HCT116 (cell line): ENCODE results near the gene PELI3. TPM values are rescaled to one million over a fixed set of nuclear protein-coding genes. Genes with fewer than 3 reads are reported as not detected.

Source experiments
- ATAC-seq: fragments of 200-7000 bp; cut with Tn5 transposase; 2 replicates; pipeline ENCODE4 v1.9.1; 2020; ENCODE audit warnings: mild to moderate bottlenecking, moderate library complexity
- BruUV-seq: library from RNA; stranded (reverse); fragments of 400-500 nt; replicated peaks from 2 replicates; lab custom pipeline; 2021; lab: Mats Ljungman, UMichigan
- CTCF ChIA-PET: fragments of 300-600 bp; sonication (Branson Sonifier 250); formaldehyde crosslinking; loops from one replicate; lab custom pipeline; 2021; ENCODE audit warnings: antibody characterized with exemption; lab: Charles Lee
- POLR2A ChIA-PET: fragments of 300-600, 350-600 bp; sonication (Branson Sonifier 250); formaldehyde crosslinking; loops from one replicate; lab custom pipeline; 2021; ENCODE audit warnings: antibody characterized with exemption; lab: Charles Lee
- RAD21 ChIA-PET, 2 experiments: fragments of 300-600 bp; sonication (Branson Sonifier 250); formaldehyde crosslinking; loops; one replicate each; lab custom pipeline; 2023; ENCODE audit warnings: low total read pairs in 2 of 2; ENCODE audit not compliant: uncharacterized antibody in 2 of 2, unreplicated experiment in 2 of 2, low non-redundant PET in 1 of 2; lab: Charles Lee
- DNase-seq: peaks from one replicate; pipeline ENCODE4 v3.0.0-alpha.2; 2010; ENCODE audit warnings: low read depth, low spot score
- H2AFZ ChIP-seq: fragments of 200-600 bp; shearing (Covaris generic), sonication (generic); 2 replicates; pipeline ENCODE4 v1.6.1; 2017; ENCODE audit warnings: low read depth, mixed run types, mixed read lengths, antibody characterized with exemption, low read length; ENCODE audit not compliant: poor library complexity, severe bottlenecking
- H3K27ac ChIP-seq: 2 replicates; pipeline ENCODE4 v1.5.1; 2012; ENCODE audit warnings: low read depth, low read length
- H3K27me3 ChIP-seq: fragments of 200-600 bp; sonication (generic); 2 replicates; pipeline ENCODE4 v1.6.1; 2016; ENCODE audit warnings: mixed run types, low read length, mixed read lengths; ENCODE audit not compliant: insufficient read depth
- H3K36me3 ChIP-seq, 2 experiments: fragments of 200-500 bp in 1 of 2; fragments of 200-600 bp in 1 of 2; sonication (Bioruptor generic) in 1 of 2; sonication (generic) in 1 of 2; 2 replicates each; pipeline versions ENCODE4 v1.5.1 to v1.6.1; 2014 to 2016; ENCODE audit warnings: low read length in 2 of 2, inconsistent platforms in 1 of 2, mixed read lengths in 1 of 2, mixed run types in 1 of 2; ENCODE audit not compliant: insufficient read depth in 2 of 2, control insufficient read depth in 1 of 2
- H3K4me1 ChIP-seq, 2 experiments: fragments of 200-600 bp in 1 of 2; sonication (generic) in 1 of 2; 2 replicates each; pipeline versions ENCODE4 v1.5.1 to v1.6.1; 2012 to 2017; ENCODE audit warnings: low read length in 2 of 2, inconsistent platforms in 1 of 2, mild to moderate bottlenecking in 1 of 2, mixed read lengths in 1 of 2, mixed run types in 1 of 2, moderate library complexity in 1 of 2; ENCODE audit not compliant: insufficient read depth in 2 of 2, control insufficient read depth in 1 of 2
- H3K4me2 ChIP-seq: fragments of 200-600 bp; sonication (generic); 2 replicates; pipeline ENCODE4 v1.6.1; 2017; ENCODE audit warnings: mixed run types, low read length, mixed read lengths
- H3K4me3 ChIP-seq, 2 experiments: fragments of 200-600 bp in 1 of 2; sonication (generic) in 1 of 2; replicated peaks in 1 of 2; 2 replicates each; pipeline ENCODE4 v1.5.1; 2011 to 2016; ENCODE audit warnings: low read length in 2 of 2, control low read depth in 1 of 2, low read depth in 1 of 2, mild to moderate bottlenecking in 1 of 2, mixed read lengths in 1 of 2, mixed run types in 1 of 2
- H3K79me2 ChIP-seq: fragments of 200-600 bp; sonication (generic); 2 replicates; pipeline ENCODE4 v1.6.1; 2017; ENCODE audit warnings: mild to moderate bottlenecking, mixed run types, low read length, moderate library complexity, mixed read lengths; ENCODE audit not compliant: insufficient read depth
- H3K9ac ChIP-seq: fragments of 200-600 bp; sonication (generic); 2 replicates; pipeline ENCODE4 v1.6.1; 2016; ENCODE audit warnings: low read length, mixed read lengths
- H3K9me2 ChIP-seq: fragments of 200-600 bp; sonication (generic), shearing (Covaris generic); 2 replicates; pipeline ENCODE4 v1.6.1; 2017; ENCODE audit warnings: mixed run types, mild to moderate bottlenecking, moderate library complexity; ENCODE audit not compliant: insufficient read depth
- H3K9me3 ChIP-seq, 2 experiments: fragments of 200-500 bp in 1 of 2; fragments of 200-600 bp in 1 of 2; sonication (Bioruptor generic) in 1 of 2; sonication (generic) in 1 of 2; 2 replicates each; pipeline ENCODE4 v1.6.1; 2014 to 2017; ENCODE audit warnings: low read length in 2 of 2, mixed read lengths in 2 of 2, inconsistent platforms in 1 of 2, low read depth in 1 of 2, mild to moderate bottlenecking in 1 of 2, mixed run types in 1 of 2, moderate library complexity in 1 of 2; ENCODE audit not compliant: control insufficient read depth in 1 of 2, insufficient read depth in 1 of 2
- H4K20me1 ChIP-seq: fragments of 200-600 bp; sonication (generic), shearing (Covaris generic); 2 replicates; pipeline ENCODE4 v1.6.1; 2017; ENCODE audit warnings: mixed run types, mild to moderate bottlenecking, moderate library complexity; ENCODE audit not compliant: insufficient read depth
- ATF3 ChIP-seq: IDR thresholded peaks from 2 replicates; pipeline ENCODE4 v1.6.1; 2012
- CBX3 ChIP-seq: IDR thresholded peaks from 2 replicates; pipeline ENCODE4 v1.6.1; 2012; ENCODE audit warnings: low read depth
- CEBPB ChIP-seq: IDR thresholded peaks from 2 replicates; pipeline ENCODE4 v1.6.1; 2012; ENCODE audit warnings: low read depth
- CTCF ChIP-seq, 3 experiments: fragments of 200-600 bp in 1 of 3; sonication (generic) in 1 of 3; IDR thresholded peaks in 2 of 3; conservative IDR thresholded peaks in 1 of 3; 2 replicates each; pipeline ENCODE4 v1.5.1; 2012 to 2017; ENCODE audit warnings: low read depth in 2 of 3, low read length in 2 of 3, antibody characterized with exemption in 1 of 3, borderline replicate concordance in 1 of 3, control low read depth in 1 of 3, mild to moderate bottlenecking in 1 of 3, mixed read lengths in 1 of 3, mixed run types in 1 of 3, moderate library complexity in 1 of 3; ENCODE audit not compliant: insufficient read depth in 1 of 3
- EGR1 ChIP-seq: IDR thresholded peaks from 2 replicates; pipeline ENCODE4 v1.6.1; 2012; ENCODE audit warnings: low read depth
- ELF1 ChIP-seq: IDR thresholded peaks from 2 replicates; pipeline ENCODE4 v1.6.1; 2012; ENCODE audit warnings: low read depth, borderline replicate concordance
- EZH2phosphoT487 ChIP-seq: fragments of 200-600 bp; IDR thresholded peaks from 2 replicates; pipeline ENCODE4 v1.6.1; 2018; ENCODE audit warnings: antibody characterized with exemption, borderline replicate concordance
- FOSL1 ChIP-seq: IDR thresholded peaks from 2 replicates; pipeline ENCODE4 v1.6.1; 2012; ENCODE audit warnings: low read depth
- JUND ChIP-seq: IDR thresholded peaks from 2 replicates; pipeline ENCODE4 v1.6.1; 2012
- MAX ChIP-seq: IDR thresholded peaks from 2 replicates; pipeline ENCODE4 v1.6.1; 2012
- POLR2AphosphoS5 ChIP-seq: IDR thresholded peaks from 2 replicates; pipeline ENCODE4 v1.6.1; 2011; ENCODE audit warnings: mild to moderate bottlenecking, low read depth, low read length, moderate library complexity
- REST ChIP-seq: IDR thresholded peaks from 2 replicates; pipeline ENCODE4 v1.6.1; 2012; ENCODE audit warnings: low read depth
- SIN3A ChIP-seq: IDR thresholded peaks from 2 replicates; pipeline ENCODE4 v1.6.1; 2012; ENCODE audit warnings: low read depth
- SP1 ChIP-seq: IDR thresholded peaks from 2 replicates; pipeline ENCODE4 v1.6.1; 2012; ENCODE audit warnings: low read depth
- TCF7L2 ChIP-seq: IDR thresholded peaks from 2 replicates; pipeline ENCODE4 v1.7.0; 2011; ENCODE audit warnings: borderline replicate concordance, inconsistent platforms; ENCODE audit not compliant: insufficient read depth, insufficient read length; ENCODE audit errors: extremely low read depth
- intact Hi-C: fragments of 100-400 bp; cut with micrococcal nuclease; formaldehyde crosslinking; loops from 2 replicates; pipeline ENCODE4 v1.10.0; 2022
- total RNA-seq: library from RNA; stranded (reverse); gene quantifications from one replicate; pipeline ENCODE4 v1.2.1, GENCODE V29; 2021; ENCODE audit not compliant: unreplicated experiment

The PELI3 gene
- total RNA-seq, 1 experiment from 2014 or later, result 12.8 TPM

- TF ChIP-seq ATF3, result no peak
- no peak for TF ChIP-seq POLR2AphosphoS5
- TF ChIP-seq EGR1, result no peak
- no peak for TF ChIP-seq CEBPB
- no peak for TF ChIP-seq SIN3A
- no peak for TF ChIP-seq JUND
- TF ChIP-seq MAX, result no peak
- TF ChIP-seq TCF7L2, result no peak
- TF ChIP-seq EZH2phosphoT487, result no peak
- TF ChIP-seq SP1, result no peak
- TF ChIP-seq, all 23 proteins: peak for 0
These were observed 42.4 kb downstream of the PELI3 start (continued) for GRCh38 chr11:66509131-66509561.

- peak within 1 kb of the TSS; percentile 91 to 99 for H3K4me3 ChIP-seq
- BruUV-seq, result no TSS peak
- H3K9me2 ChIP-seq, result no peaks in the 10 kb centered on the region
- ChIA-PET POLR2A (interaction anchor here (0.9 kb wide), 1 partner anchor 30 kb away, joined by 3 read pairs; the partner anchor contains the start of gene DPP3), RAD21 (no interaction called here), CTCF (interaction anchor here (0.6 to 1.6 kb wide), 2 partner anchors 17 to 168 kb away, joined by 3 to 4 read pairs; no protein-coding TSS in a partner anchor)
- no peaks in the 10 kb centered on the region for H4K20me1 ChIP-seq
- no peaks in the 10 kb centered on the region for H3K27me3 ChIP-seq
- ATAC-seq, result peak; percentile 98
- H2AFZ ChIP-seq, result peak within 1 kb of the TSS; percentile 91
- H3K9ac ChIP-seq, result peak within 1 kb of the TSS; percentile 76
- peaks cover 16% of the 10 kb centered on the region for H3K79me2 ChIP-seq
- peaks cover 0 to 3% of the 10 kb centered on the region in 2 experiments; a peak in 1 of 4 replicates for H3K36me3 ChIP-seq
- peak within 1 kb of the TSS; percentile 54 for H3K27ac ChIP-seq
- intact Hi-C loops, result no loop called here
- peak; percentile 52 for DNase-seq
- peaks cover 5 to 12% of the 10 kb centered on the region in 2 experiments; a peak in 3 of 4 replicates for H3K4me1 ChIP-seq
- H3K9me3 ChIP-seq, result no peaks in the 10 kb centered on the region
- peak within 1 kb of the TSS; percentile 87 for H3K4me2 ChIP-seq
- peak; percentile 90 for TF ChIP-seq CBX3
- TF ChIP-seq CTCF (IDR thresholded peaks at IDR 0.05 in 2 of 3, conservative IDR thresholded peaks at IDR 0.05 in 1 of 3; ENCODE audit: borderline replicate concordance in 1 of 3, insufficient read depth in 1 of 3, low read depth in 2 of 3, low read length in 2 of 3), result no peak
- no peak for TF ChIP-seq REST
- peak; percentile 66; the same call in 1 of the 2 replicates for TF ChIP-seq SIN3A
- TF ChIP-seq MAX, result peak; percentile 16; the same call in 1 of the 2 replicates
- TF ChIP-seq EZH2phosphoT487, result no peak
- no peak for TF ChIP-seq FOSL1
- no peak for TF ChIP-seq ELF1
- no peak for TF ChIP-seq JUND
These were observed 43.7 kb downstream of the PELI3 start, which contains the start of gene BBS1 for GRCh38 chr11:66510271-66510989. Gene BBS1, plus strand, starts transcription at chr11:66510635. Its CDS starts 25 bp downstream, at chr11:66510660.
